ENCODE data around the gene KLHL25.
A peak's percentile ranks its signal among the peaks of the same experiment; 100 is the strongest.

Gene KLHL25

GRCh38 chr15:85794598-85795336 is at the start of gene KLHL25:
TSS of gene KLHL25 (minus strand) at chr15:85794925. CDS start at chr15:85769810, 25,115 bp downstream.
- Histone ChIP-seq H3K27ac (peak within 1 kb of the TSS; percentile 51 to 94), H3K4me3 (peak within 1 kb of the TSS; percentile 94)
- no peak for TF ChIP-seq CTCF (IDR thresholded peaks at IDR 0.05)
- DNase-seq (ENCODE audit: low spot score): peak; percentile 96

- TF ChIP-seq CTCF (IDR thresholded peaks at IDR 0.05): no peak
- peak overlapping the region; percentile 65 for H3K4me3 ChIP-seq
Measured at GRCh38 chr15:85840802-85841152, 46.1 kb upstream of the KLHL25 start.

GRCh38 chr15:85840079-85840801 is 45.5 kb upstream of the KLHL25 start:
- peak; percentile 75 for TF ChIP-seq CTCF (IDR thresholded peaks at IDR 0.05)
- Histone ChIP-seq H3K4me3 (peak overlapping the region; percentile 65), H3K27ac (no peak overlapping the region)
- DNase-seq (ENCODE audit: low spot score): peak; percentile 86

More at GRCh38 chr15:85840802-85841152, 46.1 kb upstream of the KLHL25 start:
- no peak for DNase-seq (ENCODE audit: low spot score)
- H3K27ac ChIP-seq: no peak overlapping the region

- no peak overlapping the region for H3K27ac ChIP-seq
- DNase-seq (ENCODE audit: low spot score): no peak
Measured at GRCh38 chr15:85839643-85840042, 44.9 kb upstream of the KLHL25 start.

GRCh38 chr15:85838655-85839054 is 43.9 kb upstream of the KLHL25 start:
- H3K4me3 ChIP-seq: no peak overlapping the region
- no peak for TF ChIP-seq CTCF (IDR thresholded peaks at IDR 0.05)
- H3K27ac ChIP-seq: no peak overlapping the region
- no peak for DNase-seq (ENCODE audit: low spot score)

More at GRCh38 chr15:85839643-85840042, 44.9 kb upstream of the KLHL25 start:
- TF ChIP-seq CTCF (IDR thresholded peaks at IDR 0.05): no peak
- H3K4me3 ChIP-seq: no peak overlapping the region

- Histone ChIP-seq H3K4me3 (no peak overlapping the region), H3K27ac (no peak overlapping the region)
- DNase-seq (ENCODE audit: low spot score): no peak
- no peak for TF ChIP-seq CTCF (IDR thresholded peaks at IDR 0.05)
Measured at GRCh38 chr15:85837881-85838280, 43.2 kb upstream of the KLHL25 start.
